NCI-H2227 (cell line): ENCODE measurements around the gene SVIL.
"Not testable (repeated sequence)": the region's sequence is repeated elsewhere in the genome, so short reads cannot be mapped to it uniquely, and the experiment has no call there.

ENCODE experiments used
- DNase-seq: peaks from one replicate; lab custom pipeline; 2025; ENCODE audit not compliant: unreplicated experiment; lab: John Stamatoyannopoulos, UW

Gene SVIL

DNA sequence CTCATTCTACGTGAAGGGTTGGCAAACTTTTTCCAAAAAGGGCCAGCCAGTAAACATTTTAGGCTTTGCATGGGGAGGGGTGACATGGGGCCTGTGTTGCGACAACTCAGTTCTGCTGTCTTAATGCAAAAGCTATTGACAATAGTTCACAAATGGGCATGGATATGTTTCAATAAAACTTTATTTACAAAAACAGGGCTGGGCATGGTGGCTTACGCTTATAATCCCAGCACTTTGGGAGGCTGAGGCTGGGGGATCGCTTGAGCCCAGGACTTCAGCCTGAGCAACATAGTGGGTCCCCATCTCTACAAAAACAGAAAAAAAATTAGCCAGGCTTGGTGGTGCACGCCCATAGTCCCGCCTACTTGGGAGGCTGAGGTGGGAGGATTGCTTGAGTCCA lies 141.1 kb downstream of the SVIL start:
- DNase-seq, result no peak

DNA sequence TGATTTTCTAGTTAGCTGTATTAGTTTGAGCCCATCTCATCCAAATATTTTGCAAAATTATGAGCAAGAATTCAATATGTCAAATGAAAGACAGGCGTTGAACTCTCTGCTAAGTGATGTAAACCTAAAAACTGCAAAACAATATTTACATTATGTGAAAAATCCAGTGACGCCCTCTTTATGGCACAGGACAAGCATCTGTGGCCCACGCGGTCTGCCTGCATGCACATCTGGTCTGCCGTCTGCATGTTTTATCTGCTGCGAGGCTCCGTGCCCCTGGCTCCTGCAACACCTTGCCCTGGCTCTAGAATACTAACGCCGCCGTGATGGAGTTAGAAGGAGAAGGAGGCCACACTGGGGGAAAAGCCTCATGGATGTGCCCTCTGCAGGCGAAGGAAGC lies 142.0 kb downstream of the SVIL start:
- no peak for DNase-seq

DNA sequence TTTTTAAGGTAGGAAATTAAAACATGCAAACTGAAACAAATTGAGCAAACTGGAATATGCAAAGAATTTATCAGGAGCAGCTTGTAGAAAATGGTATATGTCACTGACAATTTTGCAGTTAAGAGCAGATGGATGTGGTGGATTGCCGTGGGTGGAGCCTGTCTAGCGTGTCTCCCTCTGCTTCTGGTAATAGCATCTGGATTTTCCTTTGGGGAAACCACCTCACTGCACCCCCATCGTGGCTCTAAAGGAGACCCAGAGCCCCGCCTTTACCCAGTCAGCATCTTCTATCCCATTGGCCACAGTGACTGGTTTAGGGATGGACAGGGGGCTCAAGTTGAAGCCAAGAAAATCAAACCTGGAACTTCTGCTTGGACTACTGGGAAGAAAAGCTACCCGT lies 142.9 kb downstream of the SVIL start:
- no peak for DNase-seq

DNA sequence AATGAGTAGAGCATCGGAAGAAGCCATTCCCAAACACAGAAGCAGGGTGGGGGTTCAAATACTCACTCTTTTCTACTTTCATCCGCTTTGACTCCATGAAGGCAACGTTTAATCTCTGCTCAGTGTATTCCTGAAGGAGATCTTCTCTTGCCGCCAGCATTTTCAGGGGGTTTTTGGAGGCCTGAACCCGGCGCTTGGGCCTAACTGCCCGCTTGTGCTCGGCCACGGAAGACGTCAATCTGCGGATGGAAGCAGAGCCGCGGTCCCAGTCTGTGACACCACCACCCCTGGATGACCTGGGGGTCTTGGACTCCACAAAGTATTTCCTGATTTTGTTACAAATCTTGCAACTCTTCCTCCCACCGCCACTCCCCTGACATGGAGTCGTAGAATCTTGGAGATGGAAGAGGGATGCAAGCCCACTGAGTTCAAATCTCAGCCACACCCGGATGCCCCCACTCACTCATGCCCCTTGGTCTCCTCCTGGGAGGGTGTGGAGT lies 143.9 kb downstream of the SVIL start:
- DNase-seq, result not testable (repeated sequence)

DNA sequence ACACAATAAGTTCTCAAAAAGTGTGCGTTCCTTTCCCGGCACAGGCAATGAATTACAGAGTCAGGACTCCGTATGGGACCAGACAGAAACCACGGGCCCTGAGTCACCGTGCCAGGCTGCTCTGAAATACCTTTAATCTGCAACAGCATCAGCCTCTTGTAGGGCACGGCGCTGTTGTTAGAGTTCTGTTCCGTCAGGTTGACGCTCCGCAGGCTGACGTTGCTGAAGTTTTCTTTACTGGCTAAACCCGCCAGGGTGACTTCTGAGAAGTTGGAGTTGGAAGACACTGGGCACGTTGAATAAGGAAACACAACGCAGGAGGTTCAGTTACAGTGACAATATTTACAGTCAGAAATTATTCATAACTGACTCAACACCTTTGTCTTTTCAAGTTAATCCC lies 146.3 kb downstream of the SVIL start:
- DNase-seq, result not testable (repeated sequence)

DNA sequence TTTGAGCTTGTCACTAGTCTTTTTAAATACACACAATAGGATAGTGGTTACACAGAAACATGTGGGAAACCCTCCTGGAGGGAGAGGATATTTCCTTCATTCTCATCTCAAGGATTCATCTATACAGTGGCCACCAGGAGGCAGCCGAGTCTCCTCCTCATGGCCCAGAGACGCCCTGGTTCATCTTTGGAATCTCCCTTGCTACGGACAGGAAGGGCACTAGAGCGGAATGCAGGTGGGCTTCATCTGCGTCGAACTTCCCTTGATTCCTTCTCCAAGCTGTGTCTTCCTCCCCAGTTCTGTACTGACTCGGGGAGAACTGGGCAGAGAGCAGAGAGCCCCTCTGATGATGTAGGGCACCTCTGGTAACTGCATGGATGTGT lies 146.9 kb downstream of the SVIL start:
- DNase-seq, result not testable (repeated sequence)

DNA sequence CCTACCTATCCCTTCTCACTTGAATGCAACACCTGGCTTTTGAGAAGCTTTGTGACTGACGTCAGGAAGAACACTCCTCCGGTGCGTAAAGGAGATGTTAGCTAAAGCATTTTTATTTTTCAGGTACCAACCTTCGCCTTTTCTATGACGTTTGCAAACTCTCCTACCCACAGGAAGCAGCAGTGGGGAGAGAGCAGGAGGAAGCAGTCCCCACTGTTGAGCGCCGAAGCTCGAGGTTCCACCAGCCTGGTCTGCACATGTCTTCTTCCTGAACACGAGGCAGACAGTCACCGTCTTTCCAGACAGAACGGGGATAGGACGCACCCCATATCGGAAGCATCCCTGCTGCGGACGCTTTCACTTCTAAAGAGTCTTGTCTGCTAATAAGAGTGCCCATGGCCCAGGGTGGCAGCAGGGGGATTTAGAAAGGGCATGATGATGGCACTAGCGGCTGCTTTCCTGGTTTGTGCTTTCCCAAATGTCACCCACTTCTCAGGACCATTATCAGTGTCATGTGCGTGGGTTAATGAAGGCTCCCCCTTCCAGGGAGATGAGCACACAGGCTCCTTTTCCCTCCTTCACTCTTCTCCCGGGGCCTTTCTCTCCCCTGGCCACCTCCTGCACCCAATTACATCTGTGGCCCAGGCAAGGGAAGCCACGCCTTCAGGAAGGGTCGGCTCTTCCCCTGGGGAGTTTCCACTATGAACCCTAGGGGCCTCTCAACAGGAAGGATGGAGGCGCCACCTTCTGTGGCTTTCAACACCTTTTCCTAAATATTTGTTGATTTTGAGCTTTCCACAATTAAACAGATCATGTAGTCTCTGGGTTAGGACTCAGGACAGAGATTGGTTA lies 147.5 kb downstream of the SVIL start:
- not testable (repeated sequence) for DNase-seq

DNA sequence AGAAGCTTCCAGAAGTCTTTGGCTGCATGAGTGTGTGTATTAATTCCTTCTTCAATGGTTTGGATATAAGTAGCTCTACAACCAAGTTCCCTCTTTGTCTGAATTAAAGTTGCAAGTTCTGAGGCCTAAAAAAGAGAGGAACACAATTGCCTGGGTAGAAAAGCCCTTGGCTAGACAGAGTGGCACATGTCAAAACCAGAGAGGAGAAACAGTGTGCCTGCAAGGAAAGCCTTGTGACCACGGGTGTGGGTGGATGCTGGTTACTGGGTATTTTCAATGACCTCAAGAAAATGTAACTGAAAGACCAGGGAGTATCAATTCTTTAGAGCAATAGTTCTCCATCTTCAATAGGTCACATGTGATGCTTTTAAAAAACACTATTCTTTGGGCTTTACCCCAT lies 148.3 kb downstream of the SVIL start:
- no peak for DNase-seq

DNA sequence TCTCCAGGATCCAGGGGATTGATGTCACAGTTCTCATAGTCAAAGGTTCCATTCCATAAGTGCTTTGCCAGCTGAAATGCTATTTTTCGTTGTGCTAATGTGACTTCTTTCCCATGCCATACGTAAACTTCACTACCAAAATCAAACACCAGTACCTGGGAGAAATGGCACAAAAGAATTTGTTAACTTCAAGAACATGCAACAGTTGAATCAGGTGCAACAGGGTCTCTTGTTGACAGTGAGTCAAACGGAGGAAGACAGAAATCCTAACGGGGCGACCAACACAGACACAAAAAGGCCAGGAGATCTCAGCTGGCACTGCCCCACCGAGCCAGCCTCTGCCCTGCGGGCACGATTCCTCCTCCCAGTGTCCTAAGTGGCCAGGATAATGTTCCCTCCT lies 150.1 kb downstream of the SVIL start:
- not testable (repeated sequence) for DNase-seq

DNA sequence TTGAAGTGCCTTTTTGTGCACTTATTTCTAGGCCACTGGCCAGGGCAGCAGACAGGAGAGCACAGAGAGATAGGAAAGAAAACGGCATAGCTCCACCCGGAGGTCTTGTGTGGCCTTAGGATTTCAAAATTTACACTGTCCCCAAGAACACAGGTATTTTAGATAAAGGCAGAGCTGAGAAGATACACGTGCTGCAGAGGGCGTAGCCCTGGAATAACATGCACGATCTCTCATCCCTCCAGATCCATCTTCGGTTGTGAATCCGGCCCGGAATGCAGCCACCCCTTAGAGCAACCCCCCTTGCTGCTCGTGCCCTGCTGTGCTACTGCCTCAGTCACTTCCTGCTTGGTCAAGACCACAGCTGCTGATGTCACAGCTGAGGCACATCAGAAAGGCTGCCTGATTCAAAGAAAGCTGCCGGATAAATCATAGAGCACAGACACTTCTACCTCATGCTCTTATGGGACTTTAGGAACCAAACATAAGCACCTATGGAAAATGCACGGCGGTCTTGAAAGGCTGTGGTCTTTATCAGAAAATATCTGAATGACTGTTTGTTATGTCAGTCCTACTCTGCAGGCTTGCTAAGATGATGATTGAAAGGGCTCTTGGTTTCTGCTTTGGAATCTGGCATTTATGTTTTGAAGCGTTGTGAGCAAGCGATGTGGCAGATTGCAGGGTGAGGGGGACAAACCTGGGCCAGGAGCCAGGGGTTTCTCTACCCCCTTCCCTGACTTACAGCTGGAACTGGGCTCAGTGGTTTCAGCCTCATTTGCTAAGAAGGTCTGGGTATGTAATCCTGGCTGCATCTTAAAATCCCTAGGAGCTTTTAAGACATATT lies 152.0 kb downstream of the SVIL start:
- no peak for DNase-seq

DNA sequence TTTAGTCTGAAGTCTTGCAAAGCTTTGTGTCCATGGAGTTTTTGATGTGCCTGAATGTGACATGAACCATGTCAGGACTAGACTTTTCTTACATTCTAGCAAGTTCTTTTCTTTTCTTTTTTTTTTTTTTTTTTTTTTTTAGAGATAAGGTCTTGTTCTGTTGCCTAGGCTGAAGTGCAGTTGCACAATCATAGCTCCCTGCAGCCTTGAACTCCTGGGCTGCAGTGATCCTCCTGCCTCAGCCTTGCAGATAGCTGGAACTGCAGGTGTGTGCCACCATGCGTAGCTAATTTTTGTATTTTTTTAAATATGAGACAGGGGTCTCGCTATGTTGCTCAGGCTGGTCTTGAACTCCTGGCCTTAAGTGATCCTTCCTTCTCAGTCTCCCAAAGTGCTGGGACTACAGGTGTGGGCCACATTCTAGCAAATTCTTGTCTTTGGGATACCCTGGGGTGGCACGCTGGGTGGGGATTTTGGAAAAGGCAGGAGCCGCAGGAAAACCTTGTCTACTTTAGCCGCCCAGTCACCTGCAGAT lies 152.8 kb downstream of the SVIL start:
- DNase-seq, result no peak

DNA sequence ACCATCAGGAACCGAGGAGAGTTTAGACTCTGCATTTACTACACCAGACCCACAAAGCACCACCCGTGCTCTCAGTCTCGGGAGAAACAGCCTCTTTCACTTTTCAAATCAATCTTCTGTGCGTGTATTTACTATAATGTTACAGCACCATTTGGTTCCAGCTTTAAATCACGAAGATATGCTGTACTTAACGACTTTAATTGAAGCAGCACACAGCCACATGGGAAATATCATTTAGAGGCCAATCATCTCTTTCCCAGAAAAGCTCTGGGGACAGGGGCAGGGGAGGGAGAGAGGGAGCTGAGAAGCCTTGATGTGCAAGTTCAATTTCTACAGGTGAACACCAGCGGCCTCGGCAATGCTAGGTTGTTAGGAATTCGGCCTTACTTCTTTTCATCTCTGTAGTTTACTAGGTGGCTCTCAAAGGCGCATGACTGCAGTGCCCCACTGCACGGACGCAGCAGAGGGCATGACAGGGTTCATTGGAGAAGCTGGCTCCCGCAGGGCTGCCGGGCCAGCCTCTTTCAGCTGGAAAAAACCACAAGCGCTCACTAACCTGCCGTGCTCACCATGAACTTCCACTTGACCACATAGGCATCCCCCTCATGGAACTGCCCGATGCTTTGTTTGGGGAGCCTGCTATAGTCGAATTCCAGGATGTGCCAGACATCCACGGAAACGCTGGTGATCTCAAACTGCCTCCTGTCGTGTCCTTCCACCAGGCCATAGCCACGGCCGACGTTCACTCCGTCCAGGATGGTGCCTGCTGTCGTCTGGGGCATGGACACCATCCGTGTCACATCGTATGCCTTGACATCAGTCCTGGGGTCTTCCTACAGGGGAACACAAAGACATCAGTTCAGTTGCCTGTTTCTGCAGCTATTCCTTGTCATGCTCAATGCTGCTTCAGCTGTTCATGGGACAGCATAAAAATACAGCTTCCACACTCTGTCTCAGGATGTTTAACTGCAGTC lies 154.5 kb downstream of the SVIL start:
- DNase-seq, result no peak

DNA sequence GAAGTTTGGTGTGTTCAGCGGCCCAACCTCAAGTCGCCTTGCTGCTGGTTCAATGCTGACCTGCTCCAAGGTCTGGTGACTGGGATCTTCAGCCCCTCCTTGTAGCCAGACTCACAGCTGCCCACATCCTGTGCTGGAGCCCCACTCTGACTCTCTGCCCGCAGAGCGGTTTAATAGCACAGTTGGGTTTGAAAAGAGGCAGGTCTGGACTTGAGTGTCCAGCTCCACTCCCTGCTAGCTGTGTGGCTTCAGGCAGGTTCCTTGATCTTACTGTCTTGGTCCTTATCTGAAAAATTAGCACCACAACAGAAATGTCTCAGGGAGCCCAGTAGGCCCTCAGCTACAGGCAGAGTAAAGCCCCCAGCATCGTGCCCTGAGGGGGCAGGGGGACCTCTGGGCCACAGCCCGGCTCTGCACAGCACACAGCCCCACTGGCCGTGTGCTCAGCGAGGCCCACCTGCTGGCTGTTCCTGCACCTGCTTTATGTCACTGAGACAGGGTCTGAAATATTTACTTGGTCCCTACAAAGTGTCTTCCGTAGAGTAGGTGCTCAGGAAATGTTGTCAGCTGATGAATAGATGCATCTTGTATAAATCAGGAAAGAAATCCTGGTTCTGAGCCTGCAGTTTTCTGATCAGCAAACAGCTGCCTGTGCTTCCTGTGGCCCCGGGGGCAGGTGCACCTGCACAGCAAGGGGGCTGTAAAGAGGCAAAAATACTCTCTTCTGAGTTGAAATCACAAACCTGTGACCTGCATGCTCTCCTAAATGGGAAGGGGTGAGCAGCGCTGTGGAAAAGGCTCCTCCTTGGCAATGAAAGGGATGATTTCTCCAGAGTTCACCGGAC lies 155.5 kb downstream of the SVIL start:
- peak; percentile 6 for DNase-seq

DNA sequence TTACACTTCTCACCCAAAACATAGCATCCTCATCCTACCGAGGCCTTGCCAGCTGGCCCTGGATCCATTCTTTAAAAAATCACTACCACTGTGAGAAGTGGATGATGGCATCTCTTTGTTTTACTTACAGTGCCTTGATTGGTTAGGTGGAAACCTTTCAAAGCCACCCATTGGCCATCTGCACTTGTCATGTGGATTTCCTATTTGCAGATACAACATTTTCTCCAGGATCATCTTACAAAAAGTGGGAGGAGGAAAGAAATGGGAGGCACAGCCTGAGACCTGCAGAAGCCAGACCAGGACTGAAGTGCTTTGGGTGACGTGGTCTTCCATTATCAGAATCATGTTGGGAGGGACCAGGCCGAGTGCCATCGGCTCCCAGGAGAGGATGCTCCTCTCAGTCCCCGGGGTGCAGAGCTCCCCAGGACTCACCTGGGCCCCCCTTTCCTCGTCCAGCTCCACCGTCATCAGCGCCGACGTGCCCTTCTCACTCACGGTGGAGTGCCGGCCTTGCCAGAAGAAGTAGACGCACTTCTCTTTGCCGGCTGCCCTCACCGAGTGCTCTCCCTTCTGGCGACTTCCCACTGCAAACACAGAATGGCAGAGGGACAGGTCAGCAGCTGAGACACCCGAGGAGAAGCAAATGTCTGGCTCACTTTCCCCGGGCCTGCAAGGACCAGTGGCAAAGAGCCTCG lies 161.2 kb downstream of the SVIL start:
- no peak for DNase-seq

DNA sequence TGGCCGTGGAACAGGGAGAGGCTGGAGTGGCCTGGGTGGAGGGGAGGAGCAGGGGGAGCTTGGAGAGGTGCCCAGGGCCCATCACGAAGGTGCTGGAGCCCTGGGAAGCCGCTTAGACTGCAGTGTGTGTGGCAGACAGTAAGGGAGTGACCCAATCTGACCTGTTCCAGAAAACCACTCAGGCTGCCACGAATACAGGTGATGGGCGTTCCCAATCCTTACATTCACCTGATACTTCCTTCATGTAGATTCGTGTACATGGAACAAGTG lies 161.7 kb downstream of the SVIL start:
- no peak for DNase-seq

DNA sequence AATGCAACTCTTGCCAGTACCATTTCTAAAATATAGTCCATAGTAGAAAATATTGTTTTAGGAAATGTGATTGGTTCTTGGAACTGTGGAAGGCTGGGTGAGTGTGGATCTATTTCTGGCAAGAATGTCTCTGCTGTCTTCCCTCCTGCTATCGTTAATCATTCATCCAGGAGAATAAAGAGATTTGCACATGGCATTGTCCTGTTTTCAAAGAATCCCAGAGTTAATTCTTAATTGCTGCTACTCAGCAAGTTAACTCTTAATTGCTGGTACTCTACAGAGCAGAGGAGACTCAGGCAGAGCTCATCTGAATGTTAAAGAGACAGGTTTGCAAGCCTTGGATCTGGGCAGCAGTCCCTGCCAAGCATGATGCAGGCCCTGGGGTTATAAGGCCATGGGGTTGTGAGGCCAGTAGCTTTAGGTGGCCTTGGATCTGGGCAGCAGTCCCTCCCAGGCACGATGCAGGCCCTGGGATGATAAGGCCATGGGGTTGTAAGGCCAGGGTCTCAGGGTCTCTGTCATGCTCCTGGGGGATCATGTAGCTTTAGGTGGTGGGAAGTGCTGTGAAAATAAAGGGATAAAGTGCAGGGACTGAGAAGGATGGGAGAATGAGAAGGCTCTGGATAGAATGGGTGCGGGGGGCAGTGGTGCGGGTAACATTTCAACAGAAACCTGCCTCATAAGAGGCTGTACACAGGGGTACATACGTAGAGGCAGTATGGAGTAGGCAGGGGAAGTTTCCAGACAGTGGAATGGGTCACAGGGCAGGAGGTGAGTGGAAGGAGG lies 162.3 kb downstream of the SVIL start:
- no peak for DNase-seq

DNA sequence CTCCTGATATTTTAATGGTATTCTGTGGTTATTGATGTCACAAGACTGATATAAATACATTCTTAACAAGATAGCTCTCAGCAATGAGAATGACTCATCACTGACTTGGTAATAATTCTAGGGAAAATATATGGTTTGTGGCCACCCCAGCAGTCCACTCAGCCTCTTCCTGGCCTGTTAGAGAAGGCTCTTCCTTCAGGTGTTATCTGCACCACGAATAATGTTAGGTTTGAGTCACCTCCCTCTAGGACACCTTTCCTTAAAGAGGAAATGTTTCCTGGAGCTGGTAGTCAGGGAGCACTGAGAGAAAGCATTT lies 163.3 kb downstream of the SVIL start:
- no peak for DNase-seq

DNA sequence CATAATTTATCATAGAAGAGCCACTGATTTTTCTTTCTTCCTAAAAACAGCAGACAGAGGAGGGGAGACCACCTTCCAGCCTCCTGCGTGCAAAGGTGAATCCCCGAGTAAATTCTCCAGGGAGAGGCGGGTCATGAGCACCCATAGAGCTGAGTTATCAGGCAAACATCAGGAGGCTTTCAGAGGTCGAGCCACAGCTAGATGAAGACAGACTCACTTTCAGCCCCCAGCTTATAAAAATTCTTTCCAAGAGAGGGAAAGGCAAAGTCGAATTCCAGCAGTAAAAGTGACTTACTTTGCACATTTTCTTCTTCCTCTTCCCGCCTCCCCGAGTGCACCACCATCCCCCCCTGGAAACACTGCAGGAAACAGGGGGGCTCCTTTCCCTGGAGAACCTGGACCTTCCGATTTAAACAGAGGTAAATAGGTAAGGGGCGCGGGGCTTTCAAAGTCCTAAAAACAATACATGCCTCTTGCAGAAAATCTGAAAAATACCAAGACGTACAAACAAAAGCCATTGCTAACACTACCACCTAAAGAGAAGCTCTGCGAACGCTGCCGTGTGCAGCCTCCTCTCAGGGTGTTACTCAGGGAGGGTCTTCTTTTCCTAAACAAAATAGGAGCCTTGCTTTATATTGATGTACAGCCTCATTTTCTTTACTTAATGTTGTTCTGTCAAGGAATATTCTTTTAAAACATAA lies 163.8 kb downstream of the SVIL start:
- DNase-seq, result no peak
